Endometrial microvascular endothelial cells (primary cell): ENCODE data around the gene ISYNA1. TPM values are rescaled to one million over a fixed set of nuclear protein-coding genes. Genes with fewer than 3 reads are reported as not detected.

Source experiments
- in situ Hi-C: cut with HindIII; loops from 2 replicates; pipeline ENCODE4 v1.10.0; 2017; ENCODE audit warnings: low sequenced_read_pairs, low pct_unique_long_range_greater_than_20kb; ENCODE audit errors: inconsistent ontology term
- total RNA-seq: library from RNA; depleted of rRNA; stranded (reverse); fragments of >200 nt; gene quantifications from one replicate; pipeline ENCODE4 v1.2.3, GENCODE V29; 2015; ENCODE audit errors: inconsistent ontology term

The ISYNA1 gene
- total RNA-seq, 1 donor from 2014 or later, result 22.4 TPM

DNA sequence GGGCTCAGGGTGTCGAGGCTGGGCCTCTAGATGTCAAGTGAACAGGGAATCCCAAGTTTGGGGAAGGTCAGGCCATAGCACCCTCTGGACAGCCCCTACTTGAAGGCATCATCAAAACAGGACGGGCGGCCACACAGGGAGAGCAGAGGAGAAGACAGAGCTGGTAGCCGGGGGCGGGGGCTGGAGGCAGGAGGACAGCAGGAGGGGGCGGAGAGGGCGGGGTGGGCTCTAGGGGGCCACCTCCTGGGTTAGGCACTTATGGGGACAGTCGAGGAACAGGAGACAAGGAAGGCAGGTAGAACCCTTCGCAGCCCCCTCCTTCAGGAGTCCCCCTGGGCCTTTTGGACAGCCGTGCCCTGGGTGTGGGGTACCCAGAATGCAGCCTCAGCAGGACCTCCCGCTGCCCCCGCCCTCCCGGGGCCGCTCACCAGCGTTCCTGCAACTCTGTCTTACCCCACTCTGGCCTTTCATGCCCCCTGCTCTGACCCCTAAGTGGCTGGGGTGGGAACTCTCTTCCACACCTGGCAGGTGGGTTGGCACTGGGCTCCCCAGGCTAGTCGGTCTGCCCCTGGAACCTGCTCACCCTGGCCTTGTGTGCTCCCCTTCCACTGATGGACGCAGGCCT is 12.9 kb downstream of the ISYNA1 start:
- in situ Hi-C loops, result no loop called here

DNA sequence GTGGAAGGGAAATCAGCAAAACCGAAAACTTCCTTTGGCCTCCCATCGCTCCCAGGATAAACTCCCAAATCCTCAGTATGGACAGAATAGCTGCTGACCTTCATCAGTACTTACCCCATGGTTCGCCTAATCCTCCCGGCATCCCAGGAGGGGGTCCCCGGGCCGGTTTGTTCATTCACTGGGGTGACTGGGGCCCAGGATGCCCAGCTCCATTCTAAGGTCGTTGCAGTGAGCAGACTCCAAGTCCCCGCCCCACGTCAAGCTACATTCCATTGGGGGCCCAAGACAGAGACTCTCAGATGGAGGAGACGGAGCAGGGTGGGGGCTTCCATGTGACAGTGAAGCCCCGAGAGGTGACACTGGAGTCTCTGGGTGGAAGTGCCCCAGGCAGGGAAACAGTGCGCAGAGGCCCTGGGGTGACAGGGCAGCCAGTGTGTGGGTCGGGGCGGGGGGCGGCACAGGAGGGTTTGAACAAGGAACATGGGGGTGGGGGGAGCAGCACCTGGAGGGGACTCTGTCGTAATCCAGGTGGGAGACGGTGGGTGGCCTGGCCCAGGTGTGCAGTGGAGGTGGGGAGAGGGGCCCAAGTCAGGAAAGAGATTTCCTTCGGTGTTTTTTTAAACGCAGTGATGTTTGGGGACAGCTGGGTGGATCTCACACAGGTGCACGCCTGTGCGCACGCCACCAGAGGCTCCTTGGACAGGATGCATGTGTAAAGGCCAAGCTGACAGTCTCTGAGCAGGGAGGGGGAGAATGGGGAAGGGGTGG is 13.6 kb downstream of the ISYNA1 start:
- in situ Hi-C loops, result no loop called here

DNA sequence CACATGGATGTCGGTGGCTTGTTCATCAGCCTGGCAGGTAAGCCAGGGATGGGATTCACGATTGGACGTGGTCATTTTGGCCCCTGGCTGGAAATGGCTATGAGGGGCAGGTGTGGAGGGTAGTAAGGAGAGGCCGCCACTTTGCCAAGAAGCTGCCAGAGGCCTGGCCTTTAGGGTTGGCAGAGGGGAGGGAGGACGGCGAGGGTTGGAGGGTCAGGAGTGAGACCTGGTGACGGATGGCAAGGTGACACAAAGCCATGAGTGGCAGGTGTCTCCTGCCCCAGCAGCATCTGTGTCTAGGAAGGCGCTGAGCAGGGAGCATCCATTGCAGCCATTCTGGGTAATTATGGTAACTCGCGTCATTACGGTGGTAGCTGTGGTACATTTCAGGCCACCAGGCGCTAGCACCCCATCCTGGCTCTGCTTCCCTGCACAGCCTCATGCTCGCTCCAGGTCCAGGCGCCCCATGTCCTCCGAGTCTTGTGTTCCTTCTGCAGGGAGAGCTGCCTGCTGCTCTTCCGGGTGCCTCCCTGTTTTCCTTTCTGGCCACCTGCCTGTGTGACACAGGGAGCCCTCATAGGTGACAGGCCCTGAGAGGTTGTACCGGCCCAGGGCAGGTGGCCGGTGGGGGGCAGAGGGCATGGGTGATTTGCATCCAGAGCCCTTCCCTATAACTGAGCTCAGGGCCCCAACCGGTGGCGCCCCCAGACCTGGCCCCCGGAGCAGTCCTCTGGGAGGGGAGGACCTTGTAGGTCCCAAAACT is 14.5 kb downstream of the ISYNA1 start:
- in situ Hi-C loops, result no loop called here

DNA sequence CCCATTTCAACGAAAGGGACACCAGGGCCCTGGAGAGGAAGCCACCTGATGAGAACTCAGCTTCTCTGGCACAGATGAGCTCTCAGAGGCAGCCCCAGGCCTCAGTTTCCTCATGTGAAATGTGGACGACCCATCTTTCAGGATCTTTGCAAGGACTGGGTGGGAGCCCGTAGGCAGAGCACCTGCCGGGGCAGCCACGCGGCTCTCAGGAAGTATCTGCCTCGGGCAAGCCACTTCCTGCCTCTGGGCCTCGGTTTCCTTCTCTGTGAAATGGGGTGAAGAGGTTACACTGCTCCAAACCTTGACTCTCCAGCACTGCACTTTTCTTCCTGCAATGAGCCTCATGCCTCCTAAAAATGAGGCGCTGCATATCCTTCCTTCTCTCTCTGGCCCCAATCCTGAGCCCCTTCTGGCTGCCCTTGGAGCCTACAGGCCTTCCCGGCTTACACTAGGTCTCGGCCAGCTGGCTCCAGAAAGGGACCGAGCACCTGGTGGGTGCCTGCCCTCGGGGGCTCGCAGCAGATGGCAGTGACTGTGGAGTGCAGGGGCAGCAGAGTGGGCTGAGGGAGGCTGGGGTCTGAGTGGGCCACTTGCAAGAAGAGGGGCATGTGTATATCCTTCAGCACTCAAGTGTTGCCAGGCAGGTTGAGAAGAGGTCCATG is 15.3 kb downstream of the ISYNA1 start:
- in situ Hi-C loops, result no loop called here

DNA sequence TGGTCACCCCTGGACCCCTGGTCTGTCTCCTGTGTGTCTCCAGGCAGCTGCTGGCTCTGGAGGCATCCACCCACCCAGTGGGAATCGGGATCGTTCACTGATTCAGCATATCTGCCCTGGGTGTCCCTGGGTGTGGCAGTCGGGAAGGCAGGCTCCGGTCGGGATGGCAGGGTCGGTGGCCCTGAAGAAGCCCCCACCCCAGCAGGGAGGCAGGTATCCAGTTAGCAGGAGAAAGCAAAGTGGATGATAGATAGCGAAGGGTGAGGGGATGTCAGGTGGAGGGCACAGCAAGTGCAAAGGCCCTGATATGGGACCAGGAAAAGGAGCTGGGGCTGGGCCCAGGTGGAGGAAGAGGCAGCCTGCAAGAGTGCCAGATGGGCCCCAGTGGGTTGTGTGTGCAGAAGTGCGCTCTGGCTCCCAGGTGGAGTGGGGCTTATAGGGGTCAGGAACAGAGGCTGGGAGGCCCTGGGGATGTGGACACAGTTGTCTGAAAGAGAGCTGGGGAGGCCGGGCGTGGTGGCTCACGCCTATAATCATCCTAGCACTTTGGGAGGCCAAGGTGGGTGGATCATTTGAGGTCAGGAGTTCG is 16.5 kb downstream of the ISYNA1 start:
- in situ Hi-C loops, result no loop called here

DNA sequence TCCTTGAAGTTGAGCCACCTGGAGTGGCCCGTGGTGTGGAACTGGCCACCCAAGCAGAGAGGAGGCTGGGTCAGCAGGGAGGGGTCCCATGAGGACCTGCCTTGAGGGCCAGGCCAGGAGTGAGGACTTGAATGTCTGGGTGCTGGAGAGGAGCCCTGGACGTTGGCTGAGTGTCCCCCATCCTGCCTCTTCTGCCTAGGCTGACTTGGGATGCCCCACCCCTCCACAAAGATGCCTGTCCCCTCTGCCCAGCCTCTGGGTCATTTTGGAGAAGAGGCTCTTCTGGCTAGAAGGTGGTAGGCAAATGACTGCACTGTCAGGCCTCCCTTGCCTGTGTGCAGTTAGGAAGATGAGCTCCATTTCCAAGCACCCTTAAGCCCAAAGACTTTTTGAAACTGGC is 17.0 kb downstream of the ISYNA1 start:
- in situ Hi-C loops, result no loop called here

DNA sequence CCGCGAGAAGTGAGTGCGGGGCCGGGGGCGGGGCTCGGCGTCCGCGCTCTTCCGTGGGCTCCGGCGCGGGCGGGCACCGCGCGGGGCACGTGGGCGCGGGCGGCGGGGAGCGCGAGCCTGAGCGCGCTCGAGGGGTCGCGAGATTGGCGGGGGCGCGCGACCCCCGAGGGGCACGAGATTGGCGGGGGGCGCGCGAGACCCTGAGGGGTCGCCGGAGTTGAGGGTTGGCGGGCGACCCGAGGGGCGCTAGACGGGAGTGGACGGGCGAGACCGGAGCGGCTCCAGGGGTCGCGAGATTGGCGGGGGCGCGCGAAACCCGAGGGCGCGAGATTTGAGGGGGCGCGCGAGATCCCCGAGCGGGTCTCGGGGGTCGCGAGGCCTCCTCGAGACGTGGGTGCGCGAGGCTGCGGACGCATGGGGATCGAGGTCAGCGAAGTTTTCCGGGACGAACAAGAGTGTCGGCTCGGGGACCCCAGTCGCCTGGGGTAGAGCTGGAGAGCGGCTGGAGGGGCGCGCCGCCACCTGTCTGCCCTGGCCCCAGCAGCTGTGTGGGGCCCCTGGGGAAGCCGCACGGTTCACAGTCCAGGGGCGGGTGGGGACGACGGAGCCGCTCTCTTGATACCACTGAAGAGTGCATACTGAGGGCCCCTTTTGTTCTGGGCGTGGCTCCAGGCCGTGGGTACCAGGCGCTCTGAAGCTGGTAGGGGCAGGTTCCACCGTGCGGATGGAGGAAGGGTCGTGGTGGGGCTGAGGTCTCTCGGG is 18.1 kb downstream of the ISYNA1 start:
- in situ Hi-C loops, result no loop called here

DNA sequence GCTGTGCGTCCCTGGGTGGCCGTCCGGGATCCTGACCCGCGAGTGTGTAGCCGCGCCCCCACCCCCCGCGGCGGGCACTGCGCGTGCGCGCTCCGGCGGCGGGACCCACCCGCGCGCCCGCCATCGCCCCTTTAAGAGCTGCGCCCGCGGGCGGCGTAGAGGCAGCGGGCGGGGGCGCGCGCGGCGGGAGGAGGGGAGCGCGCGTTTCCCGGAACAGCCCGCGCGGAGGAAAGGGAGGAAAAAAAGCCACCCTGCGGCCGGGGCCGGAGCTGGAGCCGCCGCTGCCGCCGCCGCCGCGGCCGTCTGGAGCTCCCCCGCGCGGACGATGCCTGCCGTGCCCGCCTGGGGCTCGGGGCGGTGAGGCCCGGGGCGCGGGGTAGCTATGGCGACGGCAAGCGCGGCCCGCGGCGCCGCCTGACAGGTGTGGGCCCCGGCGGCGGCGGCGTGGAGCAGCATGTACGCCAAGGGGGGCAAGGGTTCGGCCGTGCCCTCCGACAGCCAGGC is 18.7 kb downstream of the ISYNA1 start, which contains the start of gene SSBP4:
Gene SSBP4, plus strand, starts transcription at position 204 of the 504 bp plus-strand sequence. Its CDS starts 251 bp downstream, at position 455.
- in situ Hi-C loops, result no loop called here

DNA sequence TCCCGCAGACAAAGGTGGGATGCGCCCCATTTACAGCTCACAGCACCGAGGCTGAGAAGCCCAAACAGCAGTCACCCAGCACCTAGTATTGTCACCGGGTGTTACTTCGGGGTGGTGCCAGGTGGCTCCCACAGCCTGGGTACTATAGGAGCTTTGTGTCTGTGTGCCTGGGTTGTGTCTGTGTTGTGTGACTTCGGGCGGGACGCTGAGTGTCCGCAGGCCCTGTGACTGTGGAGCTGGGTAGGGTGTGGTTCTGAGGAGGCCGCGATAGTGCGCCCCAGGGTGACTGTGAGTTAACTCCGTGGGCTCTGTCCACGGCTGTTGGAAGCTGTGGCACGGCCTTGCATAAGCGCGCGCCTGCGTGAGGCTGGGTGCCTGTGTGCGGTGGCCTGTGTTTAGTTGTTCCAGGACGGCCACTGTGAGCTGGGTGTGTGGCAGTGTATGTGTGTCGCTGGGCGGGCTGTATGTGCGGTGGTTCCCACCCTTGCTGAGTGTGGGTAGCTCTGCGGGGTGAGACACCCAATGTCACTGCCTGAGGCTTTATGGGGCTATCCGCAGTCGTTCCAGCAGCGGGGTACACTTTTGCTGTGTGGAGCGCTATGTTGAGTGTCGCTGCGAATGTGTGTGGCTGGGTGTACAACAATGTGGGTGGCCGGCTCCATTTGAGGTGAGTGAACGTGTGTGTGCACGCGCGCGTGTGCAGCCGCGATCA is 19.3 kb downstream of the ISYNA1 start:
- in situ Hi-C loops, result no loop called here

DNA sequence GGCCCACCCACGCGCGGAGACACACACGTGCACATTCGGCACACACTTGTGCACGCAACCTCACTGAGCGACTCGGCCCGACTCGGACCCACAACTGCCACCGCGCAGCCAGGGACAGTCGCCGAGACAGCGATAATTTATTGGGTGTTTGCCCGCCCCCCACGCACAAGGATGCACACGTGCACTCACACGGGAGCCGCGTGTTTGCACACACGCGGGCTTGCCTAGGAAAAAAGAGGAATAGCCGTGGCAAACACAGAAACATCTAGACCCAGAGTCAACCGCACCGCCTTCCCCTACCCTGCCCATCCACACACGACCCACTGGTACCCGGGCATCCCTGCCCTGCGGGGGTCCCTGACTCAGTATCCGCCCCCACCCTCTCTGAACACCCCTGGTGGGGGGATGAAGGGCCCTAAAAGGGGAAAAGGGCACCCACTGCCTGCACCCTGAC is 19.9 kb downstream of the ISYNA1 start:
- in situ Hi-C loops, result no loop called here

DNA sequence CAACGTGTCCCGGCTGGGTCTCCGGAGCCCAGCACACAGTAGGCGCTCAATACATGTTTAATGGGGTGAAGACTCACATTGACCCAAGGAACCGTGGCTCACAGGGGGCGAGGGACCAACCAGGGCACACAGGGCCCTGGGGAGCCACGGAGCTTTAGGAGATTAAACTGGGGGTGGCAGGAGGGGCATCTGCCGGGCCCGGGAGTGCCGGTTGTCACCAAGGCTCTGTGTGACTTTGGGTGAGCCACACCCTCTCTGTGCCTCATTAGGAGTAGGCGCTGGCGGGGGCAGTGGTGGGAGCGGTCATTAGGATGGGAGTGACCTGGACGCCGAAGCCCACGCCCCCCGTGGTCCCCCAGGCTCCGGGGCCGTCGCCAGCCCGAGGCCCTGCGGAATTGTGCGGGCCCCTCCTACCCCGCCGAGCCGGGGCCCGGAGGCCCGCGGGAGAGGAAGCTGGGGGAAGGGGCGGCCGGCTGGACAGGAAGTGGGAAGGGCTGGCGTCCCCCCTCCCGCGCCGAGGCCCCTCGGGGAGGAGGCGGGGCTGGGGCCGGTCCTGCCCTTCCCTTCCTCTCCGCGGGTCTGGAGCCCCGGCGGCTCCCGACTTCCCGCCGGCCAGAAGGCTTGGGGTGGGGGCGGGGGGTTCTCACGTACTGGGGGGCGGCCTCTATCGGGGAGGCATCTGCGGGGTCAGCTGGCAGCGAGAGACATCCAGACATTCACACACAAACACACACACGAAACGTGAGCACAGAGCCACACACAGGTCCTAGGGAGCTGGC is 20.5 kb downstream of the ISYNA1 start:
- in situ Hi-C loops, result no loop called here

DNA sequence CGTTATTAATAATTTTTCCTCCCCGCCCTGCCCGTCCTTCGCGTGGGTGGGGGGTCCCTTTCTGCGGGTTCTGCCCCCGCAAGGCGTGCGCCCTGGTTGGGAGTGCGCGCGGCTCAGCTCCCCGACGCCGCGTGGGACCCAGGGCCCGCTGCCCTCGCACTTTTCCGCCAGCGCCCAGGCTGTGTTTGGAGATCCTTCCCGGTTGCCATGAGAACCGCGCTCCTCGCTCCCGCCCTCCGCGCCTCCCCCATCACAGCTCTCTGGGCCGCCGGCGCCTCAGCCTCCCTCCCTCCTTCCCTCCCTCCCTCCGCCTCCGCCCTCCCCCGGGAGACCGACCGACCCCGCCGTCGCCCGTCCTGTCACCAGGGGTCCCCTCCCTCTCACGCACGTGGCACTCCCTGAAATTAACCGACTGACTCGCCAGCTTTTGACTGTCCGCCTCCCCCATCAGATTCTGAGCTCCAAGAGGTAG is 21.1 kb downstream of the ISYNA1 start:
- in situ Hi-C loops, result no loop called here

DNA sequence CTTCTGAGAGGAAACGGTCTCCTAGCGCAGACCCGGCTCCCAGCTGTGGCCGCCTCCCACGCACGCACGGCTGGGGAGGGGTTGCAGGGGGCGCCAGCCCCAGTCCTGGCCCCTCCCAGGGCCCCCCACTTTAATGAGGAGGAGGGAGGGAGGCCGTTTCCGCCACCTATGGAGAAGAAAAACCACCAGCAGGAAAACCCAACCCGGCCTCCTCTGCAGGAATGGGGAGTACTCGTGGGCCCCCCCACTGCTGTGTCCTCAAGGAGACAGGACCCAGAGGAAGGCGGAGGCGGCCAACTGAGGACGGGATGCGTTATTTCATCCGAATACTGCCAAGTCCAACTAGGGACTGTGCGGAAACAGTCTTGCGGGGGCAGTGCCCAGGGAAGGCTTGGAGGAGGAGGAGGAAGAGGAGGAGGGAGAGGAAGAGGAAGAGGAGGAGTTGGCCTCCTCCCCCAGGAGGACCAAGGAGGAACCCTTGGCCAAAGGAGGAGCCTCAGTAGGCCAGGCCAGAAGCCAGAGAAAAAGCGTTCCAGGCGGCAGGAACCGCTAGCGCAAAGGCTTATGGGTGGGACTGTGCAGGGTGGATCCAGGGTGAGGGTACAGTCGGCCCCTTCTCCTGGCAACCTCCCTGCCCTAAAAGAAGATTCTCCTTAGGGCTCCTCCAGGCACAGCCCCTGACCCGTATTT is 22.6 kb downstream of the ISYNA1 start:
- in situ Hi-C loops, result no loop called here

DNA sequence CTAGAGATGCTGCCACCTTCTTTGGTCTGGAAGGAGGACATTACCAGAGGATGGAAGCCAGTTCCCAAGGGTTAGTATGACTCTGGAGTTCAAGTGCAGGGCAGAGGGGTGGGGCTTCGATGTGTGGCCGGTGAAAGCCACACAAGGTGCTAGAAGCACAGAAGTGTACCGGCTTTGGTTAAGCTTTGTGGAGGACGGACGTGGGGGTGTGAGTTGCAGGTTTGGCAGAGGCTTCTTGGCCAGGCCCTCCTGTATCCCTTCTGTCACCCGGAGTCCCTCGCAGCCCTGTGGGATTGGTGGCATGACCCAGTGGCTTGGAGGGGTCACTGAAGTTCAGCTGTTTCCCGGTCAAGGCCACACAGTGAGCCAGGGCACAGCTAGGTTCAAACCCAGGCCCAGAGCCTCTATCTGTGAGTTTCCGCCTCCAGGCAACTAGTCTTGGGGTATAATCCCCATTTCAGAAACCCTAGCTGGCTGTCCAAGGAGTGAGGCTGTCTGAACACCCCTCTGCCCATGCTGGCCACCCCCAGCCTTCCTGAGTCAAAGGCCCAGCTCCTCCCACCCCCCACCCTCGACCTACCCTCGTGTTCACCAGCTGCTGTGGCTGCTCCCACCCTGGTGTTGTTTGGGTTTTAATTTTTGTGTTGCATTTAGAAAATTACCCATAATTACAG is 23.3 kb downstream of the ISYNA1 start:
- in situ Hi-C loops, result no loop called here

DNA sequence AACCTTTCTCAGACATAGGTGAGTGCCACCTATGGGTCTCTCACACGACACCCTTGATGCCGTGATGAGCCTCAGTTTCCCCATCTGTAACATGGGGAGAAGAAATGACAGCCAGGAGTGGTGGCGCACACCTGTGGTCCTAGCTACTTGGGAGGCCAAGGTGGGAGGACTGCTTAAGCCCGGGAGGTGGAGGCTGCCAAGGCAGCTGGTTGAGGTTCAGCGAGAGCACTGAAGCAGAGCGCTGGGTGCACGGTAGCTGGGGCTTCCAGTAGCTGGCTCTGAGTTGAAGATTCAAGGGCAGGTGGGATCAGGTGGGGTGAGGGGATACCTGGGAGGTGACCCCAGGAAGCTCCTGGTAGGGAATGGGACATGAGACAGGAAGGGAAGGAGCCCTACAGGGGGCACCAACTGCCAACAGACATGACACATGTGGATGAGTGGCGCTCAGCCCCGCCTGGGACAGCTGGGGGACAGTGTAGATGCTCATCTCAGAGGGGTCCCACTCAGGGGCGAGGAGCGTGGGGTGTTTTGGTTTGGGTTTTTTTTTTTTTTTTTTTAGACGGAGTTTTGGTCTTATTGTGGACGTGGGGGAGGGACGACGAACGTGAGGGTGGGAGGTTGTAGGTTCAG is 25.2 kb downstream of the ISYNA1 start:
- in situ Hi-C loops, result no loop called here
